M059J (cell line): ENCODE data around the gene RANBP6. TPM values are rescaled to one million over a fixed set of nuclear protein-coding genes. Genes with fewer than 3 reads are reported as not detected.
A peak's percentile ranks its signal among the peaks of the same experiment; 100 is the strongest.

ENCODE experiments used
- DNase-seq: peaks from one replicate; pipeline ENCODE4 v3.0.0-alpha.2; 2012; ENCODE audit warnings: low read depth
- total RNA-seq: library from RNA; depleted of rRNA; stranded (reverse); fragments of >200 nt; shearing (Covaris generic); gene quantifications from 2 replicates; pipeline ENCODE4 v1.2.3, GENCODE V29; 2014; rRNA removed

Gene RANBP6
- total RNA-seq, 1 experiment from 2014 or later, result 39.2 TPM

DNA sequence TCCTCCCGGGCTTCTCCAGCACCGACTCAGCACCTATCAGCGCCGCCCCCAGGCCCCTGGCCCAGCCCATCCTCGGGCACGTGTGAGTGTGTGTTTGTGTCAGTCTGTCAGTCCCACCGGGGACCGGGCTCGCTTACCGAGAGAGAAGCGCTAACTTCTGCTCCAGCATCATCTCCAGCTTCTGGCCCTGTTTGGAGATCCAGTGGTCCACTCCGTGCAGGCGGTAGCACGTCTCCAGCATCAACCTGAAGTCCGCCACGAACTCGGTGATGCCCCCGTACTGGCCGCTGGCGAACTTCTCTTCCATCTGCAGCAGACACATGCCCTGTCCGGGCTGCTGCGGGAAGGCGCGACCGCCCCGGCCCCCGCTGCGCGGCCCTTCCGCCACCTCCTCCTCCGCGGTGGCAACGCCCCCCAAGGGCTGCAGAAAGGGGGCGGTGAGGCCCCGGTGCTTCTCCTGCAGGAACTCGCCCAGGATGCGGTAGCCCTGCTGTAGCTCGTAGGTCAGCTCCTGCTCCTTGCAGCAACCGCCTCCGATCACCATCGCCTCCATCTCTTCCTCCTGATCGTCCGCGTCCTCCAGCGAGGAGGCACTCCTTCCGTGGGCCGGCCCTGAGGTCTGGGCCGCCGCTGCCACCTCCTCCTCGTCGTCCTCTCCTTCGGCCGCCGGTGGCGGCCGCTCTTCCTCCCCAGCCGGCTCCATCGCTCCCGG is 8.2 kb downstream of the RANBP6 start:
- peak; percentile 93 for DNase-seq

- no peak for DNase-seq
These were observed 8.7 kb downstream of the RANBP6 start for GRCh38 chr9:6006749-6007057.

DNA sequence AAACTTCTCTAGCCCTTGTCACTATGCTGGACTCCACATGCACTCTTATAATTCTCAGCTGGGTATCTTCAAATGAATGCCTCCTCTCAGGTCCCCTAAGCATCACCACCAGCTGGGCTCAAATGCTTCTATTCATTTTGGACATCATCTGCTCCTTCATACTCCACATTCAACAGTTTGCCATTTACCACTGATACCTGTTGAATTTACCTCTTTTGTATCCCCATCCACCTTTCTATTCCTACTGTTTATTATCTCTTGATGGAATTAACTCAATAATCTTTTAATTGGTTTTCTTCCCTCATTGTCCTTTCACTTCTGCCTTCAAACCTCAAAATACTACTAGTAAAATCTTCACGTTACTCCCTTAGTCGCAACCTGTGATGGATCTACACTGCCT is 14.5 kb downstream of the RANBP6 start:
- DNase-seq, result no peak

- no peak for DNase-seq
These were observed 15.9 kb downstream of the RANBP6 start for GRCh38 chr9:5999443-6000101.

DNA sequence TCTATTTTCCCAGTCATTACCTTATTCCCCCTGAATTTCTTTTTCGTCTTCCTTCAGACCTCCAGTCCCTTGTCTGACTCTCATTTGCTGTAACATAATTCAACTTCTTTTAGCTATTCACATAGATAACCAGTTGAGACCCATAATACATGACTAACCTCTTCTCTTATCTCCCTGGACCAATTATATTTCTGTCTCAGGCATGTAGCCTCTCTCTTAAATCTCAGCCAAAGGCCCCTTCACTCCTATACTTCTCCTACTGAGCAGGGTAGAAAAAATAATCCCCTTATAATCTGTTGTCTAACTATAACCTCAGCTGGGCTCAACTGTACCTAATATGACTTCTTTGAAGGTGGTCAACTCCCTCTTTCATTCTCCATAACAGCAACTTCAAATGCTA is 20.9 kb downstream of the RANBP6 start:
- no peak for DNase-seq

GRCh38 chr9:5988265-5988664 is 27.2 kb downstream of the RANBP6 start:
- no peak for DNase-seq

GRCh38 chr9:5983042-5983441 is 32.4 kb downstream of the RANBP6 start:
- no peak for DNase-seq

GRCh38 chr9:5982317-5982716 is 33.1 kb downstream of the RANBP6 start:
- DNase-seq, result no peak

- no peak for DNase-seq
These were observed 36.9 kb downstream of the RANBP6 start for GRCh38 chr9:5978523-5978922.

DNA sequence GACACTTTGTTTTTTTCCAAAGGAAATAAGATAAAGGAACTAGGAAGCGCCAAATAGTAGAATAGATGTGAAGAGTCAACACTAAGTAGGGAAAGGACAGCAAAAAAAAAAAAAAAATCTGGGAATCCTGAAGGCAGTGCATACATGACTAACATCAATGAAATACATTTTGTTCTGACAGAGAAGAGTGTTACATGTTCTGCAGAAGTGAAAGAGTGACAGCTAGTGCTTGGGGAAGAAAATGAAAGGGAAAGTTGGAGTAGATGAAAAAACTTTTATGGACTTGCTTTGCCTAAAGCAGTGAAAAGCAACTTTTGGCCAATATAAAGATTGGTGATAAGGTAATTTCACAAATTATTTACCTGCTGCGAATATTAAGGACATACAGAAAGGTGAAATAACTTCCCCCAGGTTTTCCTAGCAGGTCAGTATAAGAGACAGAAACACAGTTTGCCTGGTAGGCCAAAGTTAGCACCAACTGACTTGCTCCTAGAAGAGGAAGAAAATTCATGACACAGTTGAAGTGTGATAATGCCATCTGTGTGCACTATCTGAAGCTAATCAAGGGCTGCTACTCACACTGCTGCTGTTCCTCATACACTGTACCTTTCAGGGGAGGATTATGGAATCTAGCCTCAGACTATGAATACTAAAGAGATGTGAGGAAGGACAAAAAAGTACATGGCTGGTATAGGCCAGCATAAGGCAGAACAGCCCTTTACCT is 38.6 kb downstream of the RANBP6 start:
- DNase-seq, result peak; percentile 32

DNA sequence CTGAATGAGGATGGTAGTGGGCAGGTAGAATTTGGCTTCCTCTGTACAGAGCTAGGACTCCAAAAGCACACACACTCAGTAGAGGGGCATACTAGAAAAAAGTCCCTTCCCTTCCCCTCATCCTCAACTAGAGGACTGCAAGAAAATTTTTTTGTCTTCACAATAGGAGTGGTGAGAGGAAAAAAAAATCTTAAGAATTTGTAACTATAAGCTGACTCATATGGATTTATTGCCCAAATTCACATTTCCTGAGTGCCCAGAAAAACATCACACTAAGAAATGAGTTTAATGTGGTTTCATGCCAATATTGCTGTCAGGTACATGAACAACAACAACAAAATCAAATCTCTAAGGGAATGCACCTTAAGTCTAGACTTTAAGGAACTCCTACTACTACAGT is 43.7 kb downstream of the RANBP6 start:
- peak; percentile 52 for DNase-seq

Other genes with a start within 250 kb of the RANBP6 start
- gene ERMP1, start 182.5 kb downstream of the RANBP6 start, total RNA-seq, result 5.9 and 14.2 TPM in 2 replicates
- not detected in 2 replicates for gene MLANA, start 124.7 kb downstream of the RANBP6 start, total RNA-seq
- gene IL33, start 200.2 kb upstream of the RANBP6 start, total RNA-seq, result 3.7 and 3.9 TPM in 2 replicates